CD8-positive, alpha-beta memory T cell (primary cell): ENCODE data around the gene SNRNP35. TPM values are rescaled to one million over a fixed set of nuclear protein-coding genes. Genes with fewer than 3 reads are reported as not detected.
"Not testable (repeated sequence)": the region's sequence is repeated elsewhere in the genome, so short reads cannot be mapped to it uniquely, and the experiment has no call there.

Source experiments
- CTCF ChIA-PET: fragments of 350-600 bp; sonication (Branson Sonifier 250); formaldehyde crosslinking; loops from one replicate; lab custom pipeline; 2021; ENCODE audit warnings: antibody characterized with exemption; lab: Charles Lee
- POLR2A ChIA-PET: fragments of 350-600 bp; sonication (Branson Sonifier 250); formaldehyde crosslinking; loops from one replicate; lab custom pipeline; 2021; ENCODE audit warnings: antibody characterized with exemption; lab: Charles Lee
- DNase-seq, 5 donors: peaks; one replicate each; pipeline versions ENCODE4 v3.0.0 to v3.0.0-alpha.2; 2020 to 2022; ENCODE audit warnings: mixed read lengths in 1 of 5
- H3K27ac ChIP-seq: one replicate; pipeline ENCODE4 v1.7.0; 2013; ENCODE audit warnings: low read depth, mild to moderate bottlenecking, low read length, moderate library complexity
- H3K27me3 ChIP-seq: 2 replicates; pipeline ENCODE4 v1.7.0; 2013; ENCODE audit warnings: low read length, mild to moderate bottlenecking; ENCODE audit not compliant: insufficient read depth, poor library complexity, severe bottlenecking
- H3K36me3 ChIP-seq: 2 replicates; pipeline ENCODE4 v1.7.0; 2013; ENCODE audit warnings: mild to moderate bottlenecking, low read length, moderate library complexity; ENCODE audit not compliant: insufficient read depth
- H3K4me1 ChIP-seq: 2 replicates; pipeline ENCODE4 v1.7.0; 2013; ENCODE audit warnings: mild to moderate bottlenecking, low read length, moderate library complexity; ENCODE audit not compliant: insufficient read depth
- H3K4me3 ChIP-seq: 2 replicates; pipeline ENCODE4 v1.7.0; 2013; ENCODE audit warnings: mild to moderate bottlenecking, low read length
- H3K9me3 ChIP-seq: 2 replicates; pipeline ENCODE4 v1.7.0; 2013; ENCODE audit warnings: mild to moderate bottlenecking, low read length
- H3K27ac Mint-ChIP-seq, 8 donors: one replicate each; pipeline ENCODE4 v1.8.0; 2020 to 2021; ENCODE audit warnings: mixed read lengths in 8 of 8, mild to moderate bottlenecking in 6 of 8, inconsistent platforms in 3 of 8, moderate library complexity in 3 of 8
- H3K27me3 Mint-ChIP-seq, 2 donors: one replicate each; pipeline ENCODE4 v1.8.0; 2020 to 2021; ENCODE audit warnings: mixed read lengths in 2 of 2, mild to moderate bottlenecking in 1 of 2, moderate library complexity in 1 of 2
- H3K36me3 Mint-ChIP-seq, 3 donors: one replicate each; pipeline ENCODE4 v1.8.0; 2020 to 2021; ENCODE audit warnings: mixed read lengths in 3 of 3, inconsistent platforms in 1 of 3, mild to moderate bottlenecking in 1 of 3
- H3K4me1 Mint-ChIP-seq, 3 donors: one replicate each; pipeline ENCODE4 v1.8.0; 2020 to 2021; ENCODE audit warnings: mixed read lengths in 3 of 3, inconsistent platforms in 1 of 3, mild to moderate bottlenecking in 1 of 3
- H3K4me3 Mint-ChIP-seq, 7 donors: one replicate each; pipeline ENCODE4 v1.8.0; 2020 to 2021; ENCODE audit warnings: mixed read lengths in 7 of 7, mild to moderate bottlenecking in 6 of 7, moderate library complexity in 4 of 7, inconsistent platforms in 2 of 7
- H3K9me3 Mint-ChIP-seq, 5 donors: one replicate each; pipeline ENCODE4 v1.8.0; 2020 to 2022; ENCODE audit warnings: mixed read lengths in 5 of 5, mild to moderate bottlenecking in 3 of 5, moderate library complexity in 2 of 5, inconsistent platforms in 1 of 5
- polyA plus RNA-seq: library from polyadenylated mRNA; unstranded; fragments of 300-500 nt; fragmentation: Illumina TruSeq; gene quantifications from one replicate; pipeline ENCODE4 v1.2.3, GENCODE V29; 2021
- total RNA-seq, 2 experiments: library from RNA; stranded (reverse); gene quantifications; one replicate each; pipeline ENCODE4 v1.2.3, GENCODE V29; 2021

Gene SNRNP35
- total and polyA plus RNA-seq, 3 experiments from 2014 or later, result 21.9 to 26.5 (median 23.8) TPM

- POLR2A ChIA-PET, result interaction anchor here (0.6 to 0.7 kb wide), 3 partner anchors 8 to 87 kb away, joined by 3 to 4 read pairs (median 4); no protein-coding TSS in a partner anchor
These were observed 7.3 kb upstream of the SNRNP35 start for GRCh38 chr12:123450636-123451035.

DNA sequence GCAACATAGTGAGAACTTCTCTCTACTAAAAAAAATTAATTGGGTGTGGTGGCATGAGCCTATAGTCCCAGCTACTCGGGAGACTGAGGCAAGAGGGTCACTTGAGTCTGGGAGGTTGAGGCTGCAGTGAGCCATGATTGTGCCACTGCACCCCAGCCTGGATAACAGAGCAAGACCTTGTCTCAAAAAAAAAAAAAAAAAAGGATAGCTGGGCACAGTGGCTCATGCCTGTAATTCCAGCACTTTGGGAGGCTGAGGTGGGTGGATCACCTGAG, 5.7 kb upstream of the SNRNP35 start:
- H3K36me3 Mint-ChIP-seq, H3K4me1 ChIP-seq, H3K27me3 ChIP-seq, H3K4me3 ChIP-seq, H3K9me3 Mint-ChIP-seq, H3K27ac ChIP-seq, H3K36me3 ChIP-seq, H3K9me3 ChIP-seq, H3K27me3 Mint-ChIP-seq: not testable (repeated sequence)
- H3K4me3 Mint-ChIP-seq, result peak overlapping the region in 1 of 7 donors; percentile 34
- ChIA-PET POLR2A (interaction anchor here (0.6 to 1.2 kb wide), 6 partner anchors 16 to 138 kb away, joined by 3 to 5 read pairs (median 3); no protein-coding TSS in a partner anchor), CTCF (interaction anchor here (0.8 to 1.4 kb wide), 3 partner anchors 14 to 24 kb away, joined by 3 to 4 read pairs (median 4); no protein-coding TSS in a partner anchor)
- DNase-seq, result peak in 1 of 5 donors; percentile 38
- peak overlapping the region in 3 of 8 donors; percentile 33 to 75 (median 45) for H3K27ac Mint-ChIP-seq
- H3K4me1 Mint-ChIP-seq, result peaks cover 11 to 14% (median 12%) of the 10 kb centered on the region in 3 donors

More at GRCh38 chr12:123450636-123451035, 7.3 kb upstream of the SNRNP35 start:
- no peaks in the 10 kb centered on the region for H3K27me3 ChIP-seq
- H3K27ac Mint-ChIP-seq, result peak overlapping the region in 3 of 8 donors; percentile 47 to 75 (median 57)
- H3K36me3 ChIP-seq, result no peaks in the 10 kb centered on the region
- CTCF ChIA-PET, result no interaction called here
- peaks cover 0 to 2% (median 0%) of the 10 kb centered on the region in 3 donors for H3K36me3 Mint-ChIP-seq
- H3K4me1 ChIP-seq, result peaks cover 14% of the 10 kb centered on the region
- H3K27ac ChIP-seq, result no peak overlapping the region
- no peaks in the 10 kb centered on the region for H3K9me3 Mint-ChIP-seq
- no peak overlapping the region for H3K4me3 ChIP-seq
- DNase-seq, result peak in 1 of 5 donors; percentile 23
- peaks cover 16 to 21% (median 20%) of the 10 kb centered on the region in 3 donors for H3K4me1 Mint-ChIP-seq
- H3K9me3 ChIP-seq, result no peaks in the 10 kb centered on the region
- no peaks in the 10 kb centered on the region for H3K27me3 Mint-ChIP-seq
- H3K4me3 Mint-ChIP-seq, result peak overlapping the region in 2 of 7 donors; percentile 12 to 19

DNA sequence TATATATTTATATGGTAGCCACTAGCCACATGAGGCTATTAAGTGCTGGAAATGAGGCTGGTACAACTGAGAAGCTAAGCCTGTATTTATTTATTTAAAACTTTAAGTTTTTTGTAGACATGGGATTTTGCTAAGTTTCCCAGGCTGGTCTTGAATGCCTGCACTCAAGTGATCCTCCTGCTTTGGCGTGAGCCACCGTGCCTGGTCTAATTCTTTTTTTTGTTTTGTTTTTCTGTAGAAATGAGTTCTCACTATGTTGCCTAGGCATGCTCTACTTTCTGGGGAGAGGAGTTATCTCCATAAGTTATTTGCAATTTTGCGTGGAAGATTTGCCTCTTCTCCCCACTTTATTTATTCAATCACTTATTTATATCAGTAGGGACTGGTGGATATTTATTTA, 4.8 kb upstream of the SNRNP35 start:
- Histone ChIP-seq H3K9me3 (no peaks in the 10 kb centered on the region), H3K27me3 (no peaks in the 10 kb centered on the region), H3K27ac (no peak overlapping the region), H3K4me3 (no peak overlapping the region), H3K4me1 (no peaks in the 10 kb centered on the region), H3K36me3 (no peaks in the 10 kb centered on the region)
- POLR2A ChIA-PET, result no interaction called here
- DNase-seq, result peak in 2 of 5 donors; percentile 49 to 51
- H3K4me3 Mint-ChIP-seq, result peak overlapping the region in 1 of 7 donors; percentile 51
- no peaks in the 10 kb centered on the region for H3K9me3 Mint-ChIP-seq
- no peaks in the 10 kb centered on the region for H3K27me3 Mint-ChIP-seq
- peaks cover 0 to 5% (median 0%) of the 10 kb centered on the region in 3 donors for H3K36me3 Mint-ChIP-seq
- H3K27ac Mint-ChIP-seq, result peak overlapping the region in 1 of 8 donors; percentile 84
- H3K4me1 Mint-ChIP-seq, result peaks cover 12 to 15% (median 14%) of the 10 kb centered on the region in 3 donors
- CTCF ChIA-PET, result no interaction called here

GRCh38 chr12:123463174-123463573, 5.2 kb downstream of the SNRNP35 start:
- Histone ChIP-seq H3K4me1 (peaks cover 16% of the 10 kb centered on the region), H3K36me3 (peaks cover 13% of the 10 kb centered on the region)
- Mint-ChIP-seq H3K4me1 (peaks cover 37 to 56% (median 50%) of the 10 kb centered on the region in 3 donors), H3K4me3 (peak overlapping the region in 1 of 7 donors; percentile 30), H3K36me3 (peaks cover 0 to 55% (median 10%) of the 10 kb centered on the region in 3 donors), H3K27ac (peak overlapping the region in 3 of 8 donors; percentile 58 to 85 (median 76))
- H3K9me3 Mint-ChIP-seq, H3K4me3 ChIP-seq, H3K27ac ChIP-seq, DNase-seq, H3K9me3 ChIP-seq, H3K27me3 Mint-ChIP-seq, H3K27me3 ChIP-seq, CTCF ChIA-PET: not testable (repeated sequence)
- POLR2A ChIA-PET, result interaction anchor here (0.6 to 0.7 kb wide), 2 partner anchors 85 to 106 kb away, joined by 3 to 4 read pairs; no protein-coding TSS in a partner anchor

DNA sequence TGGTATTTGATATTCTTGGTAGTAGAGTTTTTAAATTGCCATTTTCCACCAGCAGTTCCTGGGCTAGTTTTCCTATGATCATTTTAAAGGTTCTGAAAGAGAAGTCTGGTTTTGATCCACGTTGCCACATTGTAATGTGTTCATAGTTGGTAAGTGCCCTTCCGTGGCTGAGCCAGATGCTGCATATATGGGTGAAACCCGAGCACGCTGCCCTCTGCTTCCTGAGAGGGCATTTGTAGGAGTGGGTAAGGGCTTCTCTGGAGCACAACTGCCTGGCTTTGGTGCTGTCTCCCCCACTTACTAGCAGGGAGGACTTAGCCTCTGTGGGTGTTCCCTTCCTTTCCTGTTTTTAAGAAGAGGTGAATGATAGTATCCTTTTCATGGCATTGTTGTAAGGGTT, 7.1 kb downstream of the SNRNP35 start:
- Mint-ChIP-seq H3K27ac (peak overlapping the region in 2 of 8 donors; percentile 48 to 60), H3K4me1 (peaks cover 26 to 44% (median 43%) of the 10 kb centered on the region in 3 donors), H3K27me3 (no peaks in the 10 kb centered on the region), H3K4me3 (no peak overlapping the region), H3K36me3 (peaks cover 0 to 53% (median 8%) of the 10 kb centered on the region in 3 donors), H3K9me3 (no peaks in the 10 kb centered on the region)
- H3K36me3 ChIP-seq, result peaks cover 13% of the 10 kb centered on the region
- no peak for DNase-seq
- H3K27ac ChIP-seq, result no peak overlapping the region
- ChIA-PET POLR2A (interaction anchor here (0.5 kb wide), 1 partner anchor 18 kb away, joined by 3 read pairs; no protein-coding TSS in a partner anchor), CTCF (interaction anchor here (0.8 to 1.3 kb wide), 2 partner anchors 17 to 100 kb away, joined by 3 read pairs; no protein-coding TSS in a partner anchor)
- H3K4me1 ChIP-seq, result peaks cover 2% of the 10 kb centered on the region
- no peaks in the 10 kb centered on the region for H3K27me3 ChIP-seq
- no peaks in the 10 kb centered on the region for H3K9me3 ChIP-seq
- no peak overlapping the region for H3K4me3 ChIP-seq

DNA sequence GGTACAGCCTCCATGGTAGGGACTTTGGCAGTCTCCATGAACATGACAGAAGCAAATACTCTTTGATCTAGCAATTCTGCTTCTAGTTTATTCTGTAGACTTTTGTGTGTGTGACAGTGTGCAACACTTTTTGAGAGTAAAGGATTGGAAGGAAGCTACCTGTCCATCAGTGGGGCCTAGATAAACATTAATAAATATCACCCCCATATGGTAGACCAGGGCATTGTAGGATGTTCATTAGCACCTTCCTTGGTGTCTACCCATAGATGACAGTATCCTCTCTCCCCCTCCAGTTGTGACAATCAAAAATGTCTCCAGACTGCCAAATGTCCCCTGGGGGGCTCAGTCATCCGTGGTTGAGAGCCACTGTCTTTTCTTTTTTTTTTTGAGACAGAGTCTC, 10.8 kb downstream of the SNRNP35 start:
- H3K9me3 ChIP-seq, result no peaks in the 10 kb centered on the region
- no peaks in the 10 kb centered on the region for H3K27me3 ChIP-seq
- Mint-ChIP-seq H3K4me3 (no peak overlapping the region), H3K9me3 (no peaks in the 10 kb centered on the region), H3K4me1 (peaks cover 14 to 22% (median 22%) of the 10 kb centered on the region in 3 donors), H3K27me3 (no peaks in the 10 kb centered on the region), H3K27ac (peak overlapping the region in 3 of 8 donors; percentile 29 to 68 (median 68)), H3K36me3 (peaks cover 0 to 64% (median 8%) of the 10 kb centered on the region in 3 donors)
- H3K4me1 ChIP-seq, result no peaks in the 10 kb centered on the region
- ChIA-PET POLR2A (interaction anchor here (0.6 kb wide), 1 partner anchor 17 kb away, joined by 3 read pairs; no protein-coding TSS in a partner anchor), CTCF (interaction anchor here (0.9 to 1.6 kb wide), 5 partner anchors 9 to 124 kb away, joined by 3 to 5 read pairs (median 3); partner anchors contain the start of gene SNRNP35)
- H3K4me3 ChIP-seq, result no peak overlapping the region
- DNase-seq, result peak in 1 of 5 donors; percentile 23
- H3K27ac ChIP-seq, result no peak overlapping the region
- H3K36me3 ChIP-seq, result peaks cover 24% of the 10 kb centered on the region

GRCh38 chr12:123469978-123470377, 12.0 kb downstream of the SNRNP35 start:
- Mint-ChIP-seq H3K36me3 (peaks cover 0 to 59% (median 8%) of the 10 kb centered on the region in 3 donors), H3K9me3 (no peaks in the 10 kb centered on the region), H3K4me3 (no peak overlapping the region), H3K27ac (no peak overlapping the region), H3K4me1 (peaks cover 16 to 26% (median 24%) of the 10 kb centered on the region in 3 donors), H3K27me3 (no peaks in the 10 kb centered on the region)
- ChIA-PET CTCF (interaction anchor here (1.3 kb wide), 1 partner anchor 42 kb away, joined by 4 read pairs; no protein-coding TSS in a partner anchor), POLR2A (no interaction called here)
- no peaks in the 10 kb centered on the region for H3K9me3 ChIP-seq
- no peak overlapping the region for H3K27ac ChIP-seq
- H3K4me1 ChIP-seq, result peaks cover 10% of the 10 kb centered on the region
- no peak for DNase-seq
- no peak overlapping the region for H3K4me3 ChIP-seq
- peaks cover 23% of the 10 kb centered on the region for H3K36me3 ChIP-seq
- no peaks in the 10 kb centered on the region for H3K27me3 ChIP-seq
